Ureter (tissue), 1 donor: ENCODE measurements around the gene CPEB1. TPM values are rescaled to one million over a fixed set of nuclear protein-coding genes. Genes with fewer than 3 reads are reported as not detected.
"Not testable (repeated sequence)": the region's sequence is repeated elsewhere in the genome, so short reads cannot be mapped to it uniquely, and the experiment has no call there.

Experiments used
- DNase-seq: peaks from one replicate; pipeline ENCODE4 v3.0.0-alpha.2; 2020; ENCODE audit warnings: low spot score
- total RNA-seq: library from RNA; stranded (reverse); gene quantifications from one replicate; pipeline ENCODE4 v1.2.4, GENCODE V29; 2023
- donor health status: DM: yes; HTN: yes; CAD: no.

The CPEB1 gene
- total RNA-seq, 1 donor from 2014 or later, result 3.7 TPM

DNA sequence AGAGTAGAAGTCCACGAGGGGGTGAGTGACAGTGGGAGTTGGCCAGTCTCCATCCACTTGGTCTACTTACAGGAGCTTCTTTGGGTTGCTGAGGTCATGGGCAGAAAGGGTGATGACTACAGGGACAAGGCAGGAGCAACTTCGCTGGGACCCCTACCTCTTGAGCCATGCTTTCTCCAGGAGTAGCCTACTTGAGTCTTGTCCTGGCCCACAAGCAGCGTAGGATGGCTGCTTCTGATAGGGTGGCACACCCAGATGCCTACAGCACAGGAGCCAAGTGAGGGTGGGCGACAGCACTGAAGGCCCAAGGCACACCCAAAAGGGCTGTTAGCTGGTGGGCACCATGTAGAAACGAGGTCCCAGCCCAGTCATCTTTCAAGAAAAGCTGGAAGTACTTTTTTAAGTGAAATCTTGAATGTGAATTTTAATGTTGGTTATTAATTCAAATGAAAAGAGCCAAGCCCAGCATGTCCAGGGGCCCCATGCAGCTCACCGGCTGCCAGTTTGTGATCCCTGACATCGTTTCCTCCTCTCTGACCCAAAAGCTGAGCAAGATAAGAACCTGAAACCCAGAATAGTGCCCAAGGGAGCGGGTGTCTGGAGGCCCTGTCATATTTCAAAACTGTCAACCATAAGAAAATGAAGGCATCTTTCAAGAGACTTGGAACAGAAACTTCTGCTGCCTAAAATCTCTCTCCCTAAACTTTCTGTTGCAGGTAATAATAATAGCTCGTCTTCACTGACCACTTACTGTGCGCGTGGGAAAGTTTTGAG is 2.2 kb upstream of the CPEB1 start:
- no peak for DNase-seq

DNA sequence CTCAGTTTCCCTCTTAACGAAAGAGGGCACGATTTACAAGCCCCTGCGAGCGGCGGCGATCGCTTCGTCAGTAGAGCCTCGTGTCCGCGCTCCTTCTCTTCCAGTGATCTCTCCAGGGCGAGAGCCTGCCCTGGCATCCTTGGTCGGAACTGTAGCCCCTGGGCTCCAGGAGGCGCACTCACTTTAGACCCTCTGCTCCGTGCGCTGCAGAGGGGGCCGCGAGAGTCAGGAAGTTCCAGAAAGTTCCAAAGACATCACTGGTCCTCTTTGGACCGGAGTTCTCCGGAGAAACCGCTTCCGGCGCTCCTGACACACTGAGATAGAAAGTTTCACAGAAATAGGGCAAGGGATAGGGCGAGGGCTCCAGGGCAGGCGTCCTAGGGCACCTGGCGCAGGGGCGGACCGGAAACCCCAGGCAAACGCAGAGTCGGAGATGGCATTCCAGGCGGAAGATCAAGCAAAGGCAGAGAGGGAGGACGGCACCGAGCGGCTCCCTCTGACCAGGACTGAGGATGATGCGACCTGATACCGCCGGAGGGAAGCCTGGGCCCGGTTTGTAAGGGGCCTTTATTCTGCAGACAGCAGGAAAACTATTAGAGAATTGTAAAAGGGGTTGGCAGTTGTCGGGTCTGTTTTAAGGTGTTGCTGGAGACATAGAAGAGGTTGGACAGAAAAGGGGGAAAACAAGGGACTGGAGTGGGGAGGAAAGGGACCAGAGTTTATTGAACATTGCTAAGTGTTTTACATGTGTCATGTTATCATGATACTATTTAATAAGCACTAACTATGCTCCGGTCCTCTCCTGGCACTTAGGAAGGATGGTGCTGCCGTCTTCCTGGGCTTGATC is 1.3 kb upstream of the CPEB1 start:
- DNase-seq, result no peak

DNA sequence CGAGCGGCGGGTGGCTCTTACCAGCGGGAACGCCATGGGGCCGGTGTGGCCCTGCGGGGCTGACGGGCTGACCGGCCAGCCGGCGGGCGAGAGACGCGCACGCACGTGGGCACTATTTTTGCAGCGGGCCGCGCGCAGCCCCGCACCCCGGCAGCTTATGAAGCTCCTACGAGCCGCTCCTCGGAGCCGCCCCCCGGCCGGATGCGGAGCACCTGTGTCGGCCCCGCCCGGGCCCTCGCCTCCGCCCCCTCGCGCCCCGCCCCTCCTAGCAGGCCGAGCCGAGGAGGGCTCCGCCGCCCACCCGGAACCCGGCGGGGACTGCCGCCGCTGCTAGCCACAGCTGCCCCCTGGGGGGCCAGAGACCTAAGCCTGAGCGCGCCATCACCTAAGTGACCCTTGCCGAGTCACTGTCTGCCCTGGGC is 683 bp upstream of the CPEB1 start:
- DNase-seq, result no peak

DNA sequence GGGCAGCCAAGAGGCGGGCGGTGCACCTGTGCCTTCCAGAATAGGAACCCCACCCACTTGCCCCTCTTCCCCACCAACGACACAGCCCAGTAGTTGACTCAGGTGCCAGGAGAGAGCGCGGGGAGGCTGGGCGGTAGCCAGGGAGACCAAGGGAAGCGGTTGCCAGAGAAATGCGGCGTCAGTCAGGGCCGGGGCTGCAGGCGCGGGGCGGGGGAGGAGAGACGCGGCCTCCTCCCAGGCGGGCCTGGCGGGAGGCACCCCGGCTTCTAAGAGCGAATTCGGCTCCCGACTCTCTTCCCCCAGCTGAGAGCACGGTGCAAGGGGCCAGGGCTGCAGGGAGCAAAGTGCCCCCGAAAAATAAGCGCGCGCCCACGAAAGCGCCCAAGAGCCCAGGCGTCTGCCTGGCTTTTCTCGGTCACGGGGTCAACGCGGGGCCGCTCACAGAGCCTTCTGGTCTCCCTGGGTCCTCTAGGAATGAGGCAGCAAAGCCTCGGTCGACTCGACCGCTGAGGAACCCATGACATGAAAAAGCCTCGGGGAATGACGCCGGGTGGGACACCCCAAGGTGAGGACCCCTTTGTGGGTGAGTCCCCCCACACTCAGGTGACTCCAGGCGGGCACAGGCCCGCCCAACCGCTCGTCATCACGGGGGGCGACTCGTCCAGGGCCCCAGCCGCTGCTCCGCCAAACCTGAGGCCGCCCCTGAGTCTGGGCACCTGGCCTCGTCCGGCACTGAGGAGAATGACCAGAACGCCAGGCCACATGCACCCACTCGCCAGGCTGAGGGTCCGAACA is 716 bp downstream of the CPEB1 start:
- no peak for DNase-seq

DNA sequence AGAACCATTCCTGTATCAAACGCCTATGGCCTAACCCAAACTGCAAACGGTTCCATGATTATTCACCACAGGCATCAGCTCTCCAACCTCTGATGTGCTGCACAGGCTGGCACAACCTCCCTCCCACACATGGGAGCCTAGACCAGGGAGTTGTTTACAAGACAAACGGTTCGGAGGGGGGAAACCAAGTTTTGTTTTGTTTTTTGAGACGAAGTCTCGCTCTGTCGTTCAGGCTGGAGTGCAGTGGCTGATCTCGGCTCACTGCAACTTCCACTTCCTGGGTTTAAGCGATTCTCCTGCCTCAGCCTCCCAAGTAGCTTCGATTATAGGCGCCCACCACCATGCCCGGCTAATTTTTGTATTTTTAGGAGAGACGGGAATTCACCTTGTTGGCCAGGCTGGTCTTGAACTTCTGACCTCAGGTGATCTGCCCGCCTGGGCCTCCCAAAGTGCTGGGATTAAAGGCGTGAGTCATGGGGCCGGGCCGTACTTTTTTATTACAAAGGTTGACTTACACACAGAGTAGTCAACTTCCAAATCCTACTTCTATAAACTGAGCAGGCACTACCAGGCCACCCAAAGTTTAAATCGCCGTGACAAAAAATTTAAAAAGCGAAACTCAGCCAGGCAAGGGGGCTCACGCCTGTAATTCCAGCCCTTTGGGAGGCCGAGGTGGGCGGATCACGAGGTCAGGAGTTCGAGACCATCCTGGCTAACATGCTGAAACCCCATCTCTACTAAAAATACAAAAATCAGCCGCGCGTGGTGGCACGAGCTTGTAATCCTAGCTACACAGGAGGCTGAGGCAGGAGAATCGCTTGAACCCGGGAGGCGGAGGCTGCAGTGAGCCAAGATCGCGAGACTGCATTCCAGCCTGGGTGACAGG is 2.0 kb downstream of the CPEB1 start:
- DNase-seq, result not testable (repeated sequence)

DNA sequence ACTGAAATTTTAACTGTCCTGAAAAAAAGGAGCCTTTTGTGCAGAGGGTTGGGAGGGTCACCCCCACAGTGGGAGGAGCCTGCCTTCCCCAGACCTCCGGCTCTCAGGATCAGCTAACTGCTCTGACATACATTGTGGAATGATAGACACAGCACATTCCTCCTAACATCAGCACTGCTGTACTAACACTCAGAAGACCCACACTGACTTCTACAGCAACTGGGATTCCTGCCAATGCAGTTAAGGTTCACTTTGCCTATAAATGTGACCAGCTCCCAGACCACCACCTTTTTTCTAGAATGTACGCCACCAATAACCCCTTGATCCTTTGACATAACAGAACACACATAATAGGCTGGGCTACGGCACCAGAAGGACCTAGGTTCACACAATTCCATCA is 3.2 kb downstream of the CPEB1 start:
- no peak for DNase-seq

DNA sequence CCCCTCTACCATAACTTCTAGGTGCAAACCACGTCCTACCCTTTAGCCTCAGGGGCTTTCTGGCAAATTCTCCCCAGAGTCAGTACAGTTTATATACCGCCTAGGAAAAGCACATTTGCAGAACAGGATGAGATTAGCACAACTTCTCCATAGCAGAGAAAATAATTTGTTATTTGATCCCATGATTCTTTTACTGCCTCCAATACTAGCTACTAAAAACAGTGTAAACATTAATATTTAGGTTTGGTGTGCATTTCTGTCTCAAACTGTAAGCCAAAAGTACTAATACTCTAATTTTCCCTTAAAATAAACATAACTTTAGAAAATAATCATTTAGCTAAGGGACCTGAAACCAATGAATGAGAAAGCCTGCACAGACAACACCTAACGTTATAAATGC is 4.5 kb downstream of the CPEB1 start:
- no peak for DNase-seq

DNA sequence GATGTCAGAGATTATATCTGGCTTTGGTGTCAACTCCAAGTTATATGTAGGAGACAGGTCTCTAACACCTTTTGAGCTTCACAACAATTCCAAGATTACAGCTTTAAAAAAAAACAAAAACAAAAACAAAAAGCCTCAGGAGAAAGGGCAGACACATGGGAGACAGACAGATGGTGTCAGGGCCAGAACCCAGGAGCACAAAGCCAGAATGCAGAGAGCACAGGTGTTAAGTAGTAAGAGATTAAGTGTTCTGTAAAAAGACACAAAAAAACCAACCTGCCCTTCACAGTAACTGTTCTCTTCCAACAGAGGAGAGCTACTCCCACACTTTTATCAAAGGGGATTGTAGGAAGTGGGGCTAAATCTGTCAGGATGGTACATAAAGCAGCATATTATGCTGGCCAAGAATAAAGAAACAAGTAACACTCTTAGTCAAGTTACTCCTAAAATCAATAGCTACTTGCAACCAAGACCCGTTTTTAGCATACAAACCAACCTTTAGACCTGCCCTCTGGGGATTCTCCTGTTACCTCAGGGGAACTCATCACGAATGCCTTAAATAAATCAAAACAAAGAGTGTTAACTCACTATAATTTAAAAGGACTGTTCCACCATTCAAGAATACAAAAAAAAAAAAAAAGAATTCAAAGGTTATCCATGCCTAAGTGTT is 5.9 kb downstream of the CPEB1 start:
- DNase-seq, result no peak

DNA sequence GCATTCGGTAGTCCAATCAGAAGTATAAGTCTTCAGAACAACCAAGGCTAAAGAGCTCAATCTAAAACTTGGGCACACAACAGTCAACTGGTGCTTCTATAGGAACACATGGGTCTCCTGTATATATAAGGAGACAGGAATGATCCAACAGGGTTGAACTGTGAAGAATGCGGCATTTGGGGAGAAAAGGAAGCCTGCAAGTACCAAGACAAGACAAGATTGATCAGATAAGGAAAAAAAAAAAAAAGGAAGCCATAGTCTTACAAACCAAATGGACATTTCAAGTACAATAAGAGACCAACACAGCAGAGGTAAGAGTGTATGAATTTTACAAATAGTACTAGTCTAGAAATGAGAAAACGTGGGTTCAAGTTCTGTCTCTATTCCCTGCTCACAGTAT is 6.5 kb downstream of the CPEB1 start:
- DNase-seq, result no peak

DNA sequence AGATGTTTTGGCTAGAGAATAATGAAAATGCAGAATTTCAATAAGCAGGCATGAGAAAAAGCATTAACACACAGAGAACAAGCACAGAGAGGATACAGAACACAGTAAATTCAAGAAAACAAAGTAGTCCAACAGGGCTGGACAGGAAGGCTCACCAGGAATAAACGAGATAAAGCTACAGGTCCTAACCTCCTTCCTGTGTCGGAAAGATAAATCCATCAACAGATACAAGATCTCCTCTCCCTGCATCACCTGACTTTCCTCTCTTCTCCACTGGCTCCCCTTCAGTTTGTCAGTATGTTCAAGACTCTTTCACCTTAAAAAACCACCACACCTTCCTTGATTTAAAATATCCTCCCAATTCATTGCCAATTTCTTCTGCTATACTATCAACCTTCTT is 11.4 kb downstream of the CPEB1 start:
- DNase-seq, result no peak

DNA sequence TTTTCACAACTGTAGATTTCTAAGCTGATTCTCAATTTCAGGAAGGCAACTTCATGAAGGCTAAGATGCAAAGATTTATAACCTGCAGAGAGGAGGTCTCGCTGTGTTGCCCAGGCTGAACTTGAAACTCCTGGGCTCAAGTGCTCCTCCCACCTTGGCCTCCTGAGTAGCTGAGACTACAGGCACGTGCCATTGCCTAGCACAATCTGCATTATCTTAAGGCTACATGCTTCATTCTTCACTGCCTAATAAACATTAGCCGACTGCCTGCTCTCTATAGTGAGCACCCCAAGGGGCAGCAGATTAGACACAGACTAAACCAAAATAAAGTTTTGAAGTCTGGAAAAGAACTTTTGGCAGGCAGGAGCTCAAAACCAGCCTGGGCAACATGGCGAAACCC is 17.1 kb downstream of the CPEB1 start:
- no peak for DNase-seq

DNA sequence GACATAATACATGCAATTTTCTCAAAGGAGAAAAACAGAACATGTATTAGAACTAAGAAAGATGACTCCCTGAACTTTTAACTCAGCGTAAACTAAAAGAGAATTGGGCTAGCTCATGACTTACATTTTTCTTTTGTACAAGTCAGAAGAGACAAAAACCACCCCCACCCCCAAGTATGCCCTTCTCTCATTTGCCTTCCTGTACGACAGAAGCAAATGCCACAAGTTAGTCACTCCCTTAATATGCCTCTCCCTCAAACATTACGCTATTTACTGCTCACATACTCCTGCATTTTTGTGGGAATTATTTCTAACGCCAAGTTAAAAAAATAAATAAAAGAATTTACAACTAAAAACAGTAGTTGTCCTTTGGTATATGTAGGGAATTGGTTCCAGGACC is 22.0 kb downstream of the CPEB1 start:
- no peak for DNase-seq

DNA sequence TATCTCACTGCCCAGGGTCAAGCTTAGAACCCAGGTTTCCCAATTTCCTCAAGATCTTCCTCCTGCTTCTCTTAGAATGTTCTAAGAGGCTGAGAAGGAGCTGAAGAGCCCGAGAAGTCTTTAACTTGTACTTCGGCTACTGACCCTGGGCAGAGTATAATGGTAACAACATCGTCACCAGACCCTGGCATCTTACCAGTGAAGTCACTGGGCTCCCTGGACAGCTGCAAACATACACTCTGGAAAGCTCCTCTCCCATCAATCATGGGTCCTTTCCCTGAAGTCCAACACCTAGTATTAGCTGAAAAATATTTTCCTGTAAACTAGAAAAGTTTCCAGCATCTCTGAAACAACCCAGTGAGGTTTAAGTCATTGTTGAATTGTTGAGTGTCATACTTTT is 22.7 kb downstream of the CPEB1 start:
- no peak for DNase-seq

DNA sequence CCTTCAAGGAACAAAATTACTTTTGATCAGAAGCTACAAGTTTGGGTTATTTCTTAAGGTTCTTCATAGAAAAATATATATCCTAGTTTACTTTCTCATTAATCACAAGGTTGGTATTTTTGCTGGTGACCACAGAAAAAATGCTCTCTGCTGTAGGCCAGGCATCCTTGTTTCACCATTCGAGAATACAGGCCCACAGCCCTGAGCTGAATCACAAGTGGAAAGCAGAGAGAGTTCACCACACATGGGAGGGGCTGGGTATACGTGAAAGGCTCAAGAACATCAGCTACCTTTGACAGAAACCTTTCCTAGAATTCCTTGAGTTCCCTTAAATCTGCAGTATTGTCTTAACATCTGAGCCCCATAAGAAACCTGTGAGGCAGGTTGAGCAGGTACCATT is 23.2 kb downstream of the CPEB1 start:
- no peak for DNase-seq

DNA sequence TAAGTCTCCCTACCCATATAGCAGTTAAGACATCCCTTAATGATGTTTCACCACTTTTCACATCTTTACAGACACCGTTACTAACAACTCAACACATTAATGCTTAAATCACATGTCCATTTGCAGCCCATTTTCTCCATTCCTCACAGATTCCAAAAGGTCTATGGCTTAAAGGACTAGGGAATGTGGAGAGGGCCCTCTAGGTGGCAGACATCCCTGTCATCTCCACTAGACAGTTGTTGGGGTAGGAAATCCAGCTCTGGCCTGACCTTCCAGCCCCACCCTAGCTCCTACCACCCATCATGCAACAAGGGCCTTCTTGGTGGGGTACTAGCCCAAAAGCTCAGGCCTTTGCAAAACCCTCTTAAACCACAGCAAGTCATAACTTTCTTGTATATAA is 25.2 kb downstream of the CPEB1 start:
- no peak for DNase-seq

DNA sequence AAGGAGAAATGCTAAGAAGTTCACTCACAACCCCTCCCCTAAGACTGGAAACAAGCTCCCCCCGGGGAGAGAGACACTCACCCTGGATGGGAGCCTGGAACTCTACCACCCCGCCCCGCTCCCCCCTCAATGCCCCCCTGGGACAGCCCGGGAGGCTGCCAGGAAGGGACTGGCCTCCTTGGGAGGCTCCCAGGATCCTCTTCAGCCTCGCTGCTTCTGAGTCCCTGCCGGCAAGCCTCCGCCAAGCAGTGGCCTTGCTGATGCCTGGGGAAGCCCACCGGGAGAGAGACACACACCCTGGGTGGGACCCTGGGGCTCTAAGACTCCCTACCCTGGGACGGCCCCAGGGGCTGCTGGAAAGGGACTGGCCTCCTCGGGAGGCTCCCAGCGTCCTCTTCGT is 33.4 kb downstream of the CPEB1 start:
- DNase-seq, result no peak

DNA sequence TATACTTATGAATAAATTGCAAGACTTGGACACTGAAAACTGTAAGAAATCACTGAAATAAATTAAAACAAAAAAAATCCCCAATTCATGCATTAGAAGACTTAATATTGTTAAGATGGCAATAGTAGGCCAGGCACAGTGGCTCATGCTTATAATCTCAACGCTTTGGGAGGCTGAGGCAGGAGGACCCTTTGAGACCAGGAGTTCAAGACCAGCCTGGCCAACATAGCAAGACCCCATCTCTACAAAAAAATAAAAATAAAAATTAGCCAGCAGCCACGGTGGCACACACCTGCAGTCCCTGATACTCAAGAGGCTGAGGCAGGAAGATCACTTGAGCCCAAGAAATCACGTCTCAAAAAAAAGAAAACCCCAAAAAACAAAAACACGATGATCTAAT is 35.8 kb downstream of the CPEB1 start:
- DNase-seq, result no peak

DNA sequence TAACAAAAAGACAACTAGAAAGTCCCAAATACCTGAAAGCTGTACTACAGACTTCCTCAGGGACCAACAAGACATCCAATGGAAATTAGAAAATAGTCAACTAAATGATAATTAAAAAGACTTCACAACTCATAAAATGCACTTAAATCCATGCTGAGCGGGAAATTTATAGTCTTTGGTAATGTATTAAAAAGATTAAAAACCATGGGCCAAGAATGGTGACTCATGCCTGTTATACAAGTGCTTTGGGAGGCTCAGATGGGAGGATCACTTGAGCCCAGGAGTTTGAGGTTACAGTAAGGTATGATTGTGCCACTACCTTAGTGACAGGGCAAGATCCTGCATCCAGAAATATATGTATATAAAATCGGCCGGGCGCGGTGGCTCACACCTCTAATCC is 45.0 kb downstream of the CPEB1 start:
- no peak for DNase-seq

DNA sequence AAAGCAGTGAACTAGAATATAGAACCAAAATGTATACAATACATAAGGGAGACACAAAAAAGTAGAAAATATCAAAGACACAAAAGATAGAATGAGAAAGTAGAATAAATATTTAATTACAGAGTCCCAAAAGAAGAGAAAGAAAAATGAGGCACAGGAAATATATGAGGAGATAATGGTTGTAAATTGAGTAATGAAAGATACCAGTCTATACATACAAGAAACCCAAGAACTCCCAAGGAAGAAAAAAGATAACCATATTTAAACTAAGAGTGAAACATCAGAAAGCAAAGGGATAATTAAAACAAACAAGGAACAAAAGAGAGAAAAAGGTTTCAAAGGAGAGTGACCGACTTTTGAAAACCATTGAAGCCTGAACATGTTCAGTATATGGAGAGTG is 47.3 kb downstream of the CPEB1 start:
- no peak for DNase-seq

DNA sequence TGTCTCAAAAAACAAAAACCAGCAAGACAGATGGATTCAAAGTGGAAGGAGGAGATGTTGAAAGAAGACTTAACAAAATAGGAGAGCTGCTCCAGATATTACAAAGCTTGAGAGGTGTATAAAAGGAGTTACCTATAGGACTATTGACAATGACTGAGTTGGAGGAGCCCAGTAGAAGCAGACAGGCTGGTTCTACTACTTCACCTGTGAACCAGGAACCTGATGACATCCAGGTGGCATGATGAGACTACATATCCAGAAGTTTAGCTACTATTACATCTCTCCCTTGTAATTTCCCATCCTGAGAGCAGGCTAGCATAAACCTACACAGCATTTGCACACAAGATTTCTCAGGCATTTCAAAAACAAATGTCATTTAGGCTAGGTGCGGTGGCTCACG is 49.3 kb downstream of the CPEB1 start:
- DNase-seq, result no peak

DNA sequence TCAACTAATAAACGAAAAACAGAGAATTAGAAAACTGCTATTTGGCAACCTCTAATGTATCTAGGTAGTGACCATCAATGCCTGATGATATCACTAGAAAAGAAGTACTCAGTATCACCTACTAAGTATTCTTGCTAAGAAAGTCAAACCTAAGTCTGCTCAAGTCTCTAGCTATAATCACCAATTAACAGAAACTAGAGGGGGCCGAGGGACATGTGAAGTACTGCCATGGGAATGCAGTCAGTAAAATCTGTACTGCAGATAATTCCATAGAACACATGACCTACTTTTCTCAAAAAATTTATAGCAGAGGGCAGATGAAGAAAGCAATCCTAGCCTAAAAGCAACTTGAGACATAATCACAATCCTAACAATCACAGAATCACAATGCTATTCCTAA is 51.4 kb downstream of the CPEB1 start:
- no peak for DNase-seq
